ENCODE results near the gene C22orf31.

- no peak for TF ChIP-seq CTCF (conservative IDR thresholded peaks at IDR 0.05)
- no peak for TF ChIP-seq ZFX (IDR thresholded peaks at IDR 0.05)
Observed at GRCh38 chr22:29014773-29015172, 46.9 kb downstream of the C22orf31 start.
